ENCODE data around the gene PLS3. TPM values are rescaled to one million over a fixed set of nuclear protein-coding genes. Genes with fewer than 3 reads are reported as not detected.

The PLS3 gene
- total RNA-seq, 4 donors from 2014 or later: 74.7 to 145 (median 136) TPM

GRCh38 chrX:115582616-115583495 lies 21.9 kb downstream of the PLS3 start:
- H3K4me1 ChIP-seq: peaks cover 15% of the 10 kb centered on the region
- 59% methylated on average over 13 of the region's 13 CpGs for WGBS
- H3K4me3 ChIP-seq: peak overlapping the region; percentile 1
- H3K27me3 ChIP-seq: no peaks in the 10 kb centered on the region
- no peaks in the 10 kb centered on the region for H3K9me3 ChIP-seq
- no peak for TF ChIP-seq CTCF (IDR thresholded peaks at IDR 0.05)
- no peak for TF ChIP-seq EP300 (IDR thresholded peaks at IDR 0.05)
- TF ChIP-seq POLR2AphosphoS5 (IDR thresholded peaks at IDR 0.05): no peak
- TF ChIP-seq POLR2A (IDR thresholded peaks at IDR 0.05): no peak
- peak overlapping the region; percentile 38 for H3K27ac ChIP-seq
- no peaks in the 10 kb centered on the region for H3K36me3 ChIP-seq
- no peak for DNase-seq (ENCODE audit: low spot score in 2 of 2)

GRCh38 chrX:115583496-115584004 lies 22.6 kb downstream of the PLS3 start:
- Histone ChIP-seq H3K4me3 (peak overlapping the region; percentile 1), H3K4me1 (peaks cover 15% of the 10 kb centered on the region), H3K27me3 (no peaks in the 10 kb centered on the region), H3K9me3 (no peaks in the 10 kb centered on the region), H3K36me3 (no peaks in the 10 kb centered on the region), H3K27ac (peak overlapping the region; percentile 38)
- TF ChIP-seq CTCF (IDR thresholded peaks at IDR 0.05): no peak
- no peak for TF ChIP-seq EP300 (IDR thresholded peaks at IDR 0.05)
- no peak for TF ChIP-seq POLR2A (IDR thresholded peaks at IDR 0.05)
- no peak for TF ChIP-seq POLR2AphosphoS5 (IDR thresholded peaks at IDR 0.05)
- no peak for DNase-seq (ENCODE audit: low spot score in 2 of 2)
- 28% methylated on average over 5 of the region's 5 CpGs for WGBS

- no peak for DNase-seq (ENCODE audit: low spot score in 2 of 2)
- peaks cover 17% of the 10 kb centered on the region for H3K4me1 ChIP-seq
- H3K36me3 ChIP-seq: no peaks in the 10 kb centered on the region
- 51% methylated on average over 2 of the region's 2 CpGs for WGBS
- no peak overlapping the region for H3K27ac ChIP-seq
- no peak overlapping the region for H3K4me3 ChIP-seq
- no peaks in the 10 kb centered on the region for H3K27me3 ChIP-seq
- TF ChIP-seq EP300 (IDR thresholded peaks at IDR 0.05) (no peak), POLR2A (IDR thresholded peaks at IDR 0.05) (no peak), CTCF (IDR thresholded peaks at IDR 0.05) (no peak), POLR2AphosphoS5 (IDR thresholded peaks at IDR 0.05) (no peak)
- H3K9me3 ChIP-seq: no peaks in the 10 kb centered on the region
Observed at GRCh38 chrX:115584696-115585095, 23.7 kb downstream of the PLS3 start.

- Histone ChIP-seq H3K27me3 (no peaks in the 10 kb centered on the region), H3K4me1 (peaks cover 16% of the 10 kb centered on the region), H3K9me3 (no peaks in the 10 kb centered on the region), H3K27ac (no peak overlapping the region), H3K36me3 (no peaks in the 10 kb centered on the region), H3K4me3 (no peak overlapping the region)
- 63% methylated on average over 4 of the region's 4 CpGs for WGBS
- no peak for DNase-seq (ENCODE audit: low spot score in 2 of 2)
- TF ChIP-seq POLR2AphosphoS5 (IDR thresholded peaks at IDR 0.05) (no peak), EP300 (IDR thresholded peaks at IDR 0.05) (no peak), CTCF (IDR thresholded peaks at IDR 0.05) (no peak), POLR2A (IDR thresholded peaks at IDR 0.05) (no peak)
Observed at GRCh38 chrX:115588179-115588578, 27.2 kb downstream of the PLS3 start.

GRCh38 chrX:115589419-115589818 lies 28.4 kb downstream of the PLS3 start:
- H3K27ac ChIP-seq: peak overlapping the region; percentile 68
- H3K36me3 ChIP-seq: no peaks in the 10 kb centered on the region
- no peak for DNase-seq (ENCODE audit: low spot score in 2 of 2)
- peaks cover 16% of the 10 kb centered on the region for H3K4me1 ChIP-seq
- no peaks in the 10 kb centered on the region for H3K9me3 ChIP-seq
- WGBS: 67% methylated on average over 4 of the region's 4 CpGs
- H3K27me3 ChIP-seq: no peaks in the 10 kb centered on the region
- TF ChIP-seq POLR2A (IDR thresholded peaks at IDR 0.05): no peak
- TF ChIP-seq POLR2AphosphoS5 (IDR thresholded peaks at IDR 0.05): no peak
- no peak for TF ChIP-seq EP300 (IDR thresholded peaks at IDR 0.05)
- no peak for TF ChIP-seq CTCF (IDR thresholded peaks at IDR 0.05)
- H3K4me3 ChIP-seq: no peak overlapping the region

All from suprapubic skin (tissue), 4 donors.